Sigmoid colon (tissue), 7 donors: ENCODE results near the gene SLIT3. TPM values are rescaled to one million over a fixed set of nuclear protein-coding genes. Genes with fewer than 3 reads are reported as not detected.
"Not testable (repeated sequence)": the region's sequence is repeated elsewhere in the genome, so short reads cannot be mapped to it uniquely, and the experiment has no call there.

ENCODE experiments used
- DNase-seq: peaks from one replicate; pipeline ENCODE4 v3.0.0-alpha.2; 2019
- H3K27ac ChIP-seq, 4 donors: fragments of 200-600 bp; sonication (generic); one replicate each; pipeline ENCODE4 v1.5.1; 2016 to 2019; ENCODE audit warnings: mild to moderate bottlenecking in 1 of 4
- H3K27me3 ChIP-seq, 3 donors: fragments of 200-600 bp; sonication (generic); one replicate each; pipeline ENCODE4 v1.5.1; 2019; ENCODE audit warnings: mild to moderate bottlenecking in 1 of 3
- H3K36me3 ChIP-seq, 4 donors: fragments of 200-600 bp; sonication (generic); one replicate each; pipeline ENCODE4 v1.5.1; 2016 to 2019
- H3K4me1 ChIP-seq, 4 donors: fragments of 200-600 bp; sonication (generic); one replicate each; pipeline ENCODE4 v1.5.1; 2017 to 2019
- H3K4me3 ChIP-seq, 4 donors: fragments of 200-600 bp; sonication (generic); one replicate each; pipeline ENCODE4 v1.5.1; 2017 to 2019; ENCODE audit warnings: mild to moderate bottlenecking in 2 of 4, moderate library complexity in 1 of 4
- H3K9me3 ChIP-seq, 4 donors: fragments of 200-600 bp in 3 of 4; sonication (generic) in 3 of 4; one replicate each; pipeline versions ENCODE4 v1.5.1 to v1.6.1; 2013 to 2019
- CTCF ChIP-seq, 4 experiments: fragments of 450-650 bp in 3 of 4; fragments of 200-600 bp in 1 of 4; IDR thresholded peaks; one replicate each; pipeline ENCODE4 v1.5.1; 2016 to 2019; ENCODE audit warnings: antibody characterized with exemption in 4 of 4, mild to moderate bottlenecking in 3 of 4, moderate library complexity in 2 of 4
- EP300 ChIP-seq, 4 donors: sonication (generic); formaldehyde crosslinking; IDR thresholded peaks; one replicate each; pipeline ENCODE4 v1.6.1; 2017; ENCODE audit warnings: antibody characterized with exemption in 4 of 4
- POLR2A ChIP-seq, 2 donors: fragments of 450-650 bp; IDR thresholded peaks; one replicate each; pipeline ENCODE4 v1.6.1; 2016; ENCODE audit warnings: antibody characterized with exemption in 2 of 2, mild to moderate bottlenecking in 2 of 2, moderate library complexity in 2 of 2
- POLR2AphosphoS5 ChIP-seq, 4 donors: sonication (generic); formaldehyde crosslinking; IDR thresholded peaks; one replicate each; pipeline ENCODE4 v1.6.1; 2017; ENCODE audit warnings: antibody characterized with exemption in 4 of 4
- WGBS, 2 donors: extraction: QIAGEN DNeasy Blood & Tissue Kit; methylation state at CpG; one replicate each; pipeline ENCODE4 v1.1.7; 2013; 5-methylcytosine and 5-hydroxymethylcytosine counted together
- intact Hi-C: fragments of 100-400 bp; cut with DNase I; formaldehyde crosslinking; loops from one replicate; pipeline ENCODE4 v1.15.1; 2023
- polyA plus RNA-seq, 3 donors: library from polyadenylated mRNA; stranded (reverse); fragments of 200-250 nt; gene quantifications; one replicate each; pipeline ENCODE4 v1.2.3, GENCODE V29; 2013
- total RNA-seq, 4 donors: library from RNA; depleted of rRNA; stranded (reverse); fragments of >200 nt; gene quantifications; one replicate each; pipeline ENCODE4 v1.1.0, GENCODE V29; 2016
- donor health status: healthy with polysubstance abuse.
- donor health status: Bipolar disorder and iron deficiency.
- donor health status: healthy.

Gene SLIT3
- total and polyA plus RNA-seq, 7 donors = 0.23 to 46.3 (median 30.0) TPM

- intact Hi-C loops = no loop called here
- TF ChIP-seq POLR2AphosphoS5 (IDR thresholded peaks at IDR 0.05) (no peak), CTCF (IDR thresholded peaks at IDR 0.05) (no peak), EP300 (IDR thresholded peaks at IDR 0.05) (no peak), POLR2A (IDR thresholded peaks at IDR 0.05) (no peak)
- Histone ChIP-seq H3K27ac (no peak overlapping the region), H3K36me3 (no peaks in the 10 kb centered on the region), H3K9me3 (no peaks in the 10 kb centered on the region), H3K4me1 (no peaks in the 10 kb centered on the region), H3K27me3 (no peaks in the 10 kb centered on the region), H3K4me3 (no peak overlapping the region)
- 80 to 93% methylated on average over 1 of the region's 1 CpG for WGBS, 2 donors
- DNase-seq = no peak
Observed at GRCh38 chr5:168637793-168638192, 663.1 kb downstream of the SLIT3 start.

DNA sequence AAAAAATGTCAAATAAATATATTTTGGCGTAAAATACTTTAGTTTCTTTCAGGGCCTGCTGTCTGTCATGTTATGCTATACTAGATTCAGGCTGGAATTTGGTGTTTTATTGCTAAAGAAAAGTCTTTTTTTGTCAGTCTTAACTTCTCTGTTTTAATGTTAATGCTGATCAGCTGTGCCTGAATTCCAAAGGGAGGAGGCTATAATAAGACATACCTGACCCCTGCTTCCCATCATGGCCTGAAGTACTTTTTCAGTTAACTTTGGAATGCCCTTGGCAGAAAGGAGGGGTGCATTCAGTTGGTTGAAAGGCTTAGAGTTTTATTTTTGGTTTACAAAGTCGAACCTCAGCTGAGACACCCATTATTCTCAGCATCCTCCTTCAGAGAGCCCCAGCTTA is 663.7 kb downstream of the SLIT3 start:
- intact Hi-C loops = no loop called here
- 87 to 89% methylated on average over 2 of the region's 2 CpGs for WGBS, 2 donors
- no peak for DNase-seq
- TF ChIP-seq POLR2AphosphoS5 (IDR thresholded peaks at IDR 0.05) (no peak), EP300 (IDR thresholded peaks at IDR 0.05) (no peak), POLR2A (IDR thresholded peaks at IDR 0.05) (no peak)
- H3K9me3 ChIP-seq = no peaks in the 10 kb centered on the region
- H3K4me3 ChIP-seq = no peak overlapping the region
- H3K4me1 ChIP-seq = no peaks in the 10 kb centered on the region
- H3K27me3 ChIP-seq = no peaks in the 10 kb centered on the region
- no peak overlapping the region for H3K27ac ChIP-seq
- H3K36me3 ChIP-seq = no peaks in the 10 kb centered on the region

GRCh38 chr5:168630958-168631357 is 670.0 kb downstream of the SLIT3 start:
- H3K27me3 ChIP-seq, H3K9me3 ChIP-seq, H3K36me3 ChIP-seq, H3K4me3 ChIP-seq, intact Hi-C loops, DNase-seq, H3K4me1 ChIP-seq, H3K27ac ChIP-seq: not testable (repeated sequence)
- 94 to 96% methylated on average over 13 of the region's 13 CpGs for WGBS, 2 donors

DNA sequence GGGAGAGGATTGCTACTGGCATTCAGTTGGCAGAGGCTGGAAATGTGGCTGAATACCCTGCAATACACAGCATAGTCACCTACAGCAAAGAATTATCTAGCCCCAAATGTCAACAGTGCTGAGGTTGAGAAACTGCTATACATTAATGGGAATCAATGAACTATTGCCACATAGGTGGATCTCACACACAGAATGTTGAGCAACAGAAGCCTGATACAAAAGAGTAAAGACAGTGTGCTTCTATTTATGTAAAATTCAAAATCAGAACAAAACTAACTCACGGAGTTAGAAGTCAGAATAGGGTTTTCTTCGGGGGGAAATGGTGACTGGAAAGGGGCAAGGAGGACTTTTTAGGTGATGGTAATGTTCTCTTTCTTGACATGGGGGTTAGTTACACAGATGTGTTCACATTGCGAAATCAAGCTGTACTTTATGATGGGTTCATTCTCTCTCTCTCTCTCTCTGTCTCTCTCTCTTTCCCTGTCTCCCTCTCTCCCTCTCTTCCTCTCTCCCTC is 676.0 kb downstream of the SLIT3 start:
- Histone ChIP-seq H3K36me3 (no peaks in the 10 kb centered on the region), H3K27ac (no peak overlapping the region), H3K27me3 (peaks cover 0 to 3% (median 0%) of the 10 kb centered on the region in 3 donors), H3K9me3 (no peaks in the 10 kb centered on the region), H3K4me1 (no peaks in the 10 kb centered on the region), H3K4me3 (no peak overlapping the region)
- no peak for TF ChIP-seq POLR2AphosphoS5 (IDR thresholded peaks at IDR 0.05)
- TF ChIP-seq POLR2A (IDR thresholded peaks at IDR 0.05) = no peak
- intact Hi-C loops = no loop called here
- WGBS, 2 donors = 90 to 92% methylated on average over 3 of the region's 3 CpGs
- DNase-seq = no peak

DNA sequence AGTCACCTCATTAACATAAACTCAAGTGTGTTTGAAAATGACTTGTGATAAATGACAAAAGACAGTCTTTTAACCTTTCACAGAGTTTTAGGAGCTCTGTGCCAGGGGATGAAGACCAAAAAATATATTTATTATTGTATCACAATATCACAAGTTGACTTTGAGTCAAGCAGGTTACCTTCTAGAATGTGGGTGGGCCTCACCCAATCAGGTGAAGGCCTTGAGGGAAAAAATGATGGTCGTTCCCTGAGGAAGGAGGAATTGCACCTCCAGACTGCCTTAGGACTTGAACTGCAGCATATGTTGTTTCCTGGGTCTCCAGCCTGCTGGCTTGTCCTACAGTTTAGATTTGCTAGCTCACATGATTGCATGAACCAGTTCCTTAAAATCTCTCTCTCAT is 680.1 kb downstream of the SLIT3 start:
- Histone ChIP-seq H3K4me1 (no peaks in the 10 kb centered on the region), H3K36me3 (no peaks in the 10 kb centered on the region), H3K27ac (no peak overlapping the region), H3K4me3 (no peak overlapping the region), H3K27me3 (no peaks in the 10 kb centered on the region), H3K9me3 (no peaks in the 10 kb centered on the region)
- DNase-seq = no peak
- WGBS, 2 donors = 80 to 92% methylated on average over 1 of the region's 1 CpG
- TF ChIP-seq CTCF (IDR thresholded peaks at IDR 0.05) = no peak
- no peak for TF ChIP-seq EP300 (IDR thresholded peaks at IDR 0.05)
- no peak for TF ChIP-seq POLR2AphosphoS5 (IDR thresholded peaks at IDR 0.05)
- no peak for TF ChIP-seq POLR2A (IDR thresholded peaks at IDR 0.05)
- intact Hi-C loops = no loop called here

GRCh38 chr5:168614661-168615060 is 686.3 kb downstream of the SLIT3 start:
- Histone ChIP-seq H3K4me3 (no peak overlapping the region), H3K27me3 (no peaks in the 10 kb centered on the region), H3K9me3 (no peaks in the 10 kb centered on the region), H3K36me3 (no peaks in the 10 kb centered on the region), H3K27ac (no peak overlapping the region), H3K4me1 (no peaks in the 10 kb centered on the region)
- no peak for DNase-seq
- WGBS, 2 donors = 98% methylated on average over 10 of the region's 10 CpGs
- intact Hi-C loops = no loop called here
- TF ChIP-seq EP300 (IDR thresholded peaks at IDR 0.05) = no peak
- TF ChIP-seq POLR2AphosphoS5 (IDR thresholded peaks at IDR 0.05) = no peak
- TF ChIP-seq CTCF (IDR thresholded peaks at IDR 0.05) = no peak
- TF ChIP-seq POLR2A (IDR thresholded peaks at IDR 0.05) = no peak
